ENCODE data around the gene MEG3.

The MEG3 gene

GRCh38 chr14:100898935-100899883 lies 73.3 kb downstream of the MEG3 start:
- Mint-ChIP-seq H3K27me3 (ENCODE audit: low read depth) (peaks cover 63% of the 10 kb centered on the region), H3K4me3 (peak overlapping the region; percentile 45 to 59 (median 57))

DNA sequence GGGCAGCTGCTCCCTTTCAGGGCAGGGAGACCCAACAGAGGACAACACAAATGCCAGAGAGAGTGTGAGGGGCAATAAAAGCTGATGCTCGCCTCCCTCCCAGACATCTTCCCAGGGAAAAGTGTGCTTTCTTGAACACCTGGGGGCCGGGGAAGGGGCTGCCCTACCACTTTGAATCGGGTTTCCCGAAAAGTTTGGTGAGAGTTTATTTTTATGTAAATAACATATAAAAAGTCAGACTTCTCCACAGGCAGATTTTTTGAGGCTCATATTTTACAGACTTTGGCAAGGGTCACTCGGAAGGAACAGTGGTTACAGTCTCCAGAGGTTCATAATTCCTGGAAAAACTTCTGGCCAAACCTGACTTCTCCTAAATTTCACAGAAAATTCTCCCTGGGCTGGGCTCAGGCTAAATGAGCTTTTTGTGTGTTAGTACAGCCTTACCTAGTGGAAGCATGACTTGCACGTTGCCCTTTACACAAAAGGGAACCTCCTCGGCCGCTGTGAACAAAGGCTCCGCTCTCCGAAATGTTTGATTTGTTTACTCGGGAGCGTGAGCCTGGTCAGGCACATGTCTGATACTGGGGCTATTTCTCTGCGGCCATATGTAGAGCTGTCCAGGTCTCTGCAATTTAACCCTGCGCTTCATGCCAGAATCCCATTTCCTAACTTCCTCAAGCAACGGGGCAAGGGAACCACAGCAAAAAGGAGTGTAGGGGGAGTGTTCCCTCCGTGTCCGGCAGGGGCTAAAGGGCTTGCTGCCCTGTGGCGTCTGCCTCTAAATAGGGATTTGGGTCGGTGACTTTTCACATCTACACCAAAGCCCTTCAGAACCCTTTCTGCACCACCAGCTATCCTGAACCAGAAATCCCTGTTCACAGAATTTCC lies 74.2 kb downstream of the MEG3 start:
- no peaks in the 10 kb centered on the region for H3K36me3 Mint-ChIP-seq (ENCODE audit: low read depth)
- peak overlapping the region; percentile 67 to 75 (median 73) for H3K27ac Mint-ChIP-seq
- no peaks in the 10 kb centered on the region for H3K9me3 Mint-ChIP-seq
- peak overlapping the region; percentile 59 to 77 (median 63) for H3K4me3 Mint-ChIP-seq
- H3K27me3 Mint-ChIP-seq (ENCODE audit: low read depth), result peaks cover 69% of the 10 kb centered on the region
- TF ChIP-seq, protein P1, sequence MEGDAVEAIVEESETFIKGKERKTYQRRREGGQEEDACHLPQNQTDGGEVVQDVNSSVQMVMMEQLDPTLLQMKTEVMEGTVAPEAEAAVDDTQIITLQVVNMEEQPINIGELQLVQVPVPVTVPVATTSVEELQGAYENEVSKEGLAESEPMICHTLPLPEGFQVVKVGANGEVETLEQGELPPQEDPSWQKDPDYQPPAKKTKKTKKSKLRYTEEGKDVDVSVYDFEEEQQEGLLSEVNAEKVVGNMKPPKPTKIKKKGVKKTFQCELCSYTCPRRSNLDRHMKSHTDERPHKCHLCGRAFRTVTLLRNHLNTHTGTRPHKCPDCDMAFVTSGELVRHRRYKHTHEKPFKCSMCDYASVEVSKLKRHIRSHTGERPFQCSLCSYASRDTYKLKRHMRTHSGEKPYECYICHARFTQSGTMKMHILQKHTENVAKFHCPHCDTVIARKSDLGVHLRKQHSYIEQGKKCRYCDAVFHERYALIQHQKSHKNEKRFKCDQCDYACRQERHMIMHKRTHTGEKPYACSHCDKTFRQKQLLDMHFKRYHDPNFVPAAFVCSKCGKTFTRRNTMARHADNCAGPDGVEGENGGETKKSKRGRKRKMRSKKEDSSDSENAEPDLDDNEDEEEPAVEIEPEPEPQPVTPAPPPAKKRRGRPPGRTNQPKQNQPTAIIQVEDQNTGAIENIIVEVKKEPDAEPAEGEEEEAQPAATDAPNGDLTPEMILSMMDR (IDR thresholded peaks at IDR 0.05; ENCODE audit: unreplicated experiment in 3 of 3), result no peak
- H3K4me1 Mint-ChIP-seq, result peaks cover 93% of the 10 kb centered on the region

More at GRCh38 chr14:100898935-100899883, 73.3 kb downstream of the MEG3 start:
- Mint-ChIP-seq H3K27ac (peak overlapping the region; percentile 52 to 75 (median 67)), H3K4me1 (peaks cover 93% of the 10 kb centered on the region), H3K36me3 (ENCODE audit: low read depth) (no peaks in the 10 kb centered on the region), H3K9me3 (no peaks in the 10 kb centered on the region)
- TF ChIP-seq, protein P1 (IDR thresholded peaks at IDR 0.05; ENCODE audit: unreplicated experiment in 3 of 3), result no peak

DNA sequence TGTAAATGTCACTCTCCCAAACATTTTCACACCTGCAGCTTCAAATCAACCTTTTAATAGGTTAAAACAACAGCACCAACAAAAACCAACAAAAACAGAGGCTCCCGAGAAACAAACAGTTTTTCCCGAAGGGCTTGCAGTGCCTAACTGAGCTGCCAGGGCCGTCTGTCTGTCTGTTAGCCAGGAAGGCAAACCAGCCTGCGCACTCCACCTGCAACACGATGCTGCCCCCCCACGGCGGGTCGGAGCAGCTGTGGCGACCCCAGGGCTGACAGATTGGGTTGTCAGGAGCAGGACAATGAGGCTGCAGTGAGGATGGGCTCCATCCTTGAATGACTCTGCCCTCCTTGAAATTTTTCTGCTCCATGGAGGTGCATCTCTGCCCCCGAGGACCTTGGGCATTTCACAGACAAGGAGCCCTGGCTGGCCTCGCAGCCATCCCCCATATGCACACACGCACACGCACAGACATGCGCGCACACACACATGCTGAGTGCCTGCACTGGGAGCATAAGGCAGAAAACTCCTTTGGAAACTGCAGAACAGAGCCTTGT lies 75.0 kb downstream of the MEG3 start:
- TF ChIP-seq, protein P1 (IDR thresholded peaks at IDR 0.05; ENCODE audit: unreplicated experiment in 3 of 3), result peak; percentile 31 to 49 (median 39)
- H3K27ac Mint-ChIP-seq, result peak overlapping the region in 2 of 3 experiments; percentile 67 to 75

DNA sequence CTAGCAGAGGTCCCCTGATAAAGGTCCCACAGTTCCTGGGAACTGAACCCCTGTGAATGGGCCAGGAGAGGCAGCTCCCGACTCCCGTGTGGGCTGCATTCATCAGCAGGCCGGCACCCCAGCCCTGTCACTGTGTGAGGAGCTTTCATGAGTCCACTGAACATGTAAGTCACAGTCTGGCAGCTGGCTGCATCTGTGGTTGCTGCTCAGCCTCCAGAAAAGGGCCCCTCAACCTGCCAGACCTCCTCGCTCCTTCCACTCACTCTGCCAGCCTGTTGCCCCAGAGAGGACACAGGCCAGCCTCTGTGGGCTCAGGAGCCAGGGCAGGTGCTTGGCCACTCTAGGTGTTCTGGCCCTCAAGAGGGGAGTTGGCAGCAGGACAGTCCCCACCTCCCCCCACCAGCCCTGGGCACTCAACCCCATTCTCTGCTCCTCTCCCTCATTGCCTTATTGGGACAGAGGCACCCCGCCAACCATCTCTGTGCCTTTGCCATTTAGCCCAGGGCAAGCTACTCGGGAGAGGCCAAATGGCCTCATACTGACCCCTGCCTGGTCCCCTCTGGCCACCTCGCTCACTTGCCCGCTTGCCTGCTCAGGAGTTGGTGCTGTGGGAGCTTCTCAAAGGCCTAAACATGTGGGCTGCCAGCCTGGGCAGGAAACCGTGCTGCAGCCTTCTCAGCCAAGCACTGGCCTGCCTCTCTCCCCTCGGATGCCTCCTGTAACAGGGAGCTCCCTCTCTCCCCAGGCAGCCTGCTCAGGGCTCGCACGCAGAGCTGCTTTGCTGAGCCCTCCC lies 75.7 kb downstream of the MEG3 start:
- H3K4me1 Mint-ChIP-seq, result peaks cover 93% of the 10 kb centered on the region
- H3K27ac Mint-ChIP-seq, result peak overlapping the region in 2 of 3 experiments; percentile 67 to 79
- no peaks in the 10 kb centered on the region for H3K36me3 Mint-ChIP-seq (ENCODE audit: low read depth)
- no peaks in the 10 kb centered on the region for H3K9me3 Mint-ChIP-seq
- TF ChIP-seq, protein P1 (IDR thresholded peaks at IDR 0.05; ENCODE audit: unreplicated experiment in 3 of 3), result no peak
- peaks cover 73% of the 10 kb centered on the region for H3K27me3 Mint-ChIP-seq (ENCODE audit: low read depth)
- peak overlapping the region in 1 of 3 experiments; percentile 55 for H3K4me3 Mint-ChIP-seq

More for the DNA sequence above, 75.0 kb downstream of the MEG3 start:
- Mint-ChIP-seq H3K4me1 (peaks cover 95% of the 10 kb centered on the region), H3K27me3 (ENCODE audit: low read depth) (peaks cover 71% of the 10 kb centered on the region), H3K36me3 (ENCODE audit: low read depth) (no peaks in the 10 kb centered on the region), H3K9me3 (no peaks in the 10 kb centered on the region), H3K4me3 (peak overlapping the region; percentile 55 to 77 (median 63))
